Daoy (cell line): ENCODE data around the gene CCDC201. TPM values are rescaled to one million over a fixed set of nuclear protein-coding genes. Genes with fewer than 3 reads are reported as not detected.
"Not testable (repeated sequence)": the region's sequence is repeated elsewhere in the genome, so short reads cannot be mapped to it uniquely, and the experiment has no call there.

Source experiments
- DNase-seq: peaks from one replicate; pipeline ENCODE4 v3.0.0-alpha.2; 2015; ENCODE audit warnings: low read depth
- total RNA-seq: library from RNA; depleted of rRNA; stranded (reverse); fragments of >200 nt; shearing (Covaris generic); gene quantifications from 2 replicates; pipeline ENCODE4 v1.2.3, GENCODE V29; 2014; rRNA removed

The CCDC201 gene
- total RNA-seq, 1 experiment from 2014 or later, result not detected

- DNase-seq, result not testable (repeated sequence)
These were observed 55.0 kb downstream of the CCDC201 start for GRCh38 chr7:45817913-45818312.

- DNase-seq, result not testable (repeated sequence)
These were observed 55.9 kb downstream of the CCDC201 start for GRCh38 chr7:45817016-45817415.

DNA sequence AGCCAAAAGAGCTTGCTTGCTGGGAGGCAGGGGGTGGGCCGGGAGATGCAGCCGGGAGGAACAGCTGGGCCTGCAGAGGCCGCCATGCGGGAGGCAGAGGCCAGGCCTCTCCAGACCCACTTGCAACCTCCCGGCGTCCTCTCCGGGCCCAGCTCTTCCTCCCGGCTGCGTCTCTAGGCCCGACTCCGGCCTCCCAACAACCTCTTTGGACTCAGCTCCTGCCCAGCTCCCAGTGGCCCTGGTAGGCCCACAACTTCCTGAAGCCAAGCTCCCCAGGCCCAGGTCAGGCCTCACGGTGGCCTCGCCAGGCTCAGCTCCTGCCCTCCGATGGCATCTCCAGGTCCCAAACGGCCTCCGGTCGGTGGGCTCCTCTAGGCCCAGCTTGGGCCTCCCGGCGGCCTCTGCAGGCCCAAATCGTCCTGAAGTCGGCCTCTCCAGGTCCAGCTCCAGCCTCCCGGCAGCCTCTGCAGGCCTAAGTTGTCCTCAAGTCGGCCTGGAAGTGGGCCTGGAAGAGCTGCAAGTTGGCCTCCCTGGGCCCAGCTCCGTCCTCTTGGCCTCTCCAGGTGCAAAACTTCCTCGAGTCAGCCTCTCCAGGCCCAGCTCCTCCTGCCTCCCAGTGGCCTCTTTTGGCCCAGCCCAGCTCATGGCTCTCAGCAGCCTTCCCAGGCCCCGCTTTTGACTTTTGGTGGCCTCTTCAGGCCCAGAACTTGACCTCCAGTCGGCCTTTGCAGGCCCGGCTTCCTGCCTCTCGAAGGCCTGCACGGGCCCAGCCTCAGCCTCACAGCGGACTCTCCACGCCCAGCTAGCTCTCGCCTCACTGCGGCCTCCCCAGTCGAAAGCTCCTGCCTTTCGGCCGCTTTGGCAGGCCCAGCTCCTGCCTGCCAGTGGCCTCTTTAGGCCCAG, 58.4 kb downstream of the CCDC201 start:
- DNase-seq, result not testable (repeated sequence)

GRCh38 chr7:45813771-45814170, 59.1 kb downstream of the CCDC201 start:
- DNase-seq, result not testable (repeated sequence)

GRCh38 chr7:45812946-45813345, 59.9 kb downstream of the CCDC201 start:
- no peak for DNase-seq

DNA sequence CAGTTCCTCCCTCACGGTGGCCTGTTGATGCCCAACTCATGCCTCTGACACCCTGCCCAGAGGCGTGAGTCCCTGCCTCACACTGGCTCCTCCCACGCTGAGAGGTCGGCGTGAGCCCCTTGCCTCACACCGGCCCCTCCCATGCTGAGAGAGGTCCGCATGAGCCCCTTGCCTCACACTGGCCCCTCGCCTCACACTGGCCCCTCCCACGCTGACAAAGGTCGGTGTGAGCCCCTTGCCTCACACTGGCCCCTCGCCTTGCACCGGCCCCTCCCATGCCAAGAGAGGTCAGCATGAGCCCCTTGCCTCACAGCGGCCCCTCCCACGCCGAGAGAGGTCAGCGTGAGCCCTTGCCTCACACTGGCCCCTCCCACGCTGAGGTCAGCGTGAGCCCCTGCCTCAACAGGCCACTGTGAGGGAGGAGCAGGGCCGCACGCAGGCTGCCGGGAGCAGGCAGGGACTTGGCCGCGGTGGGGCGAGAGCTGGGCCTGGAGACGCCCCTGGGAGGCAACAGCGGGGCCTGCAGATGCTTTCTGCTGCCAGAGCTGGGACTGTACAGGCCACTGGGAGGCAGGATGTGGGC, 61.1 kb downstream of the CCDC201 start:
- not testable (repeated sequence) for DNase-seq

DNA sequence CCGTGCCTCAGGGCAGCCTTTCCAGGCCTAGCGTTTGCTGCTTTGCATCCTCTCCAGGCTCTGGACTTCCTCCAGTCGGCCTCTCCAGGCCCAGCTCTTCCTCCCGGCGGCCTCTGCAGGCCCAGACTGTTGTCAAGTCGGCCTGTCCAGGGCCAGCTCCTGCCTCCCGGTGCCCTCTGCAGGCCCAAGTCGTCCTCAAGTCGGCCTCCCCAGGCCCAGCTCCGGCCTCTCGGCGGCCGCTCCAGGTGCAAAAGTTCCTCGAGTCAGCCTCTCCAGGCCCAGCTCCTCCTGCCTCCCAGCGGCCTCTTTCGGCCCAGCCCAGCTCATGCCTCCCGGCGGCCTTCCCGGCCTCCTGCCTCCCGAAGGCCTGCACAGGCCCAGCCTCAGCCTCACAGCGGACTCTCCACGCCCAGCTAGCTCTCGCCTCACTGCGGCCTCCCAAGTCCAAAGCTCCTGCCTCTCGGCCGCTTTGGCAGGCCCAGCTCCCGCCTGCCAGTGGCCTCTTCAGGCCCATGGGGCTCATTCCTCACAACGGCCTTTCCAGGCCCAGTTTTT, 62.4 kb downstream of the CCDC201 start:
- not testable (repeated sequence) for DNase-seq

Other genes with a start within 250 kb of the CCDC201 start
- gene IGFBP1, start 15.4 kb upstream of the CCDC201 start, total RNA-seq, result 0.57 and 2.6 TPM in 2 replicates
- 201 and 265 TPM in 2 replicates for gene IGFBP3, start 48.2 kb upstream of the CCDC201 start, total RNA-seq